KG1 (cell line): ENCODE data around the gene STARD3.

Experiments used
- DNase-seq: peaks from one replicate; lab custom pipeline; 2025; lab: John Stamatoyannopoulos, UW

Gene STARD3

GRCh38 chr17:39672522-39673334, 35.8 kb downstream of the STARD3 start:
- DNase-seq: no peak

GRCh38 chr17:39673335-39674081, 36.6 kb downstream of the STARD3 start:
- DNase-seq: no peak

GRCh38 chr17:39674179-39674578, 37.2 kb downstream of the STARD3 start:
- DNase-seq: no peak

- no peak for DNase-seq
Observed at GRCh38 chr17:39674702-39675389, 37.9 kb downstream of the STARD3 start.

DNA sequence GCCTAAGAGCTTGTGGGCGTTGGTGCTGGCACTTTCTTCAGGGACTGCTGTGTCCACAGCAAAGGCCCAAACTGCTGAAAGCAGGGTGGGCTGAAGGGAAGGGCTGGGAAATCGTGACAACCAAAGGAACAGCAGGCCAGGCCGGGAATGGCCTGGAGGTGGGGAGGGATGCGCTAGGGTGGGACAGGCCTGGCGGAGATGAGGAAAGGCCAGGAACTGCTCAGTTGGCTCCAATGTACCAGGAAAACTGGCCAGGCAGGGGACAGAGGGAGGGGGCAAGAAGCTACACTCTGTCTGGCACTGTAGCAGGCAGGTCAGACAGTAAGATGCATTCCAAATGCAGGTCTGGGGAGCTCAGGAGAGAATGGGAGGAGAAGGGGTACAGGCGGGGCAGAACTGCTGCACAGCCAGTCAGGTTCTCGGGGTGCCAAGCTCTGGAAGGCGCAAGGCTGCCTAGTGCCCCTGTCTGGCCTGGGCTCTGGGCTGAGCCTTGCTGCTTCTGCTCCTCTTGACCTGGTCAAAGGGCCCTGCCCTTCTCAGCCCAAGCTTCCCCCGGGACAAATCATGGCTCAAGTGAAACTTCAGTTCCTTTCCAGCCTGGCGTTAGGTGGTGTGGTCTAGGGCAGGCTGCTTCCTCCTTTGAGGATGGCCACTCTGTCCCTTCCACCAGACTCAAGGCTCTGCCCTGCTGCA, 38.6 kb downstream of the STARD3 start:
- DNase-seq: no peak

GRCh38 chr17:39676198-39676819, 39.4 kb downstream of the STARD3 start:
- DNase-seq: no peak

DNA sequence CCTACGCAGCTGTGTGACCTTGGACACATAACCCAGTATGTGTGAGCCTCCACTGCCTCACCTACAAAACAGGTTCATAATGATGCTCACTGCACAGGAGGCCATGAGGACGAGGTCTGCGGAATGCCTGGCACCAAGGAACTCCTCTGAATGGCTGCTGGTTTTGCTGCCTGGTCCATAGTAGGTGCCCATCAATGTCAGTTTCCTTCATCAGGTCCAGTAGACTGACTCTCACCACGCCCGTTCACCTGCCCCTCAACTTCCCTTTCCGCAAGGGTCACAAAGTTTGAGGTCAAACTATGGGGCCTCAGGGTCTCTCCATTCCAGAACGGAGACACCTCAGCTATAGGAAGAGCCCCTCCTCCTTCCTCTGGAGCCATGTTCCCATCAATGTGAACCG, 40.1 kb downstream of the STARD3 start:
- DNase-seq: no peak

GRCh38 chr17:39677542-39678339, 40.8 kb downstream of the STARD3 start:
- DNase-seq: no peak

DNA sequence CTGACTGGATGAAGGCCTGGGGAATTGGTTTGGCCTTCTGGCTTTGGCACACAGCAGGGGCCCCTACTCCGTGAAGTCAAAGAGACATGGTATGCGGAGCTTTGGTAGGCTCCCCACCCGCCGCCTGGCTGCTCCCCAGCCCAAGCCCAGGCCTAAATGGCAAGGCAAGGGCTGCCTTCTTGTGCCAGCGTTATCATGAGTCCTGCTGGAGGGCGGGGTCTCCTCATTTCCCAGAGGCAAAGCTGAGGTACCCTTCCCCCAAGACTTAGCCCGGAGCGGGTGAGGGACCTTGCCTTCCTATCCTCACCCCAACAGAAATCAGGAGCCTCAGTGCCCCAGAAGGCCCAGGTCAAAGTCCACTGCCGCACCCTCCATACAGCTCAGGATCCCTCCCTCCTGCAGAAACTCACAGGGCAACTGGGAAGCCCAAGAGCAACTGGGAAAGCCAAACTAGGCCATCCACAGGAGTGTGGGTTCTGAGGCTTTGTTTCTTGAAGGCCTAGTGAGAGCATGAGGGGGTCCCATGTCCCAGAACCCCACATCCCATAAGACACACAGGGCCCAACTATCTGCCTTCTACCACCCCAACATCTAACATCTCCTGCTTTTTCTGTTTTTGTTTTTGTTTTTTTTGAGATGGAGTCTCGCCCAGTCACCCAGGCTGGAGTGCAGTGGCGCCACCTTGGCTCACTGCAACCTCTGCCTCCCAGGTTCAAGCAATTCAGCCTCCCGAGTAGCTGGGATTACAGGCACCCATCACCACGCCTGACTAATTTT, 41.6 kb downstream of the STARD3 start:
- DNase-seq: no peak

DNA sequence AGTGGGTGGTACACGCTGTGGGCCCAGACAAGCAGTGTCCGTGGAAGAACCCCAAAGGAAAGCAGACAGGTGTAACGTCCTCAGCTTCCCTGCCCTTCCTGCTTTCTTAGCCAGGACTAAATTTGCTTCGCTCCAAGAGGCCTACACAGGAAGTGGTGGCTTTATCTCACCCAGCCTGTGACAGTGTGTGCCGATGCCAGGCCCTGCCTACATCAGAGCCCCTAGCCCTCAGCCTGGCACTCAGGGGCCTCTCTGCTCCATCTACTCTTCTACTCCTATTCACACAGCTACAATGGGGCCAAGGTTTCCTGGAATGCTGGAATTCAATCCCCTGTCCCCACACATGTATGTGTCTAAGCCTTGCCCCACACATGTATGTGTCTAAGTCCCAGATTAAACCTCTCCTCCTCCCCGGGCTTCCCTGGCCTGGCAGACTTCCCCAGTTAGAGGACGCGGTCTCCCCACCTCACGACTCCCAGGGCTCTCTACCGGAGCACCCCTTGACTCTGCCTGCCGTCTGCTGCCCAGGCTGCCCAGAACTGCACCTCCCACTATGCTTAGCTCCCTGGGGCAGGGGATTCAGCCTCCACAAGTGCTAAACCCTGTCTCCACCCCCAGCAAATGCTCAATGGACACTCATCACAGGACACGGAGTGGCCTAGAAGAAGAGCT, 42.7 kb downstream of the STARD3 start:
- no peak for DNase-seq

DNA sequence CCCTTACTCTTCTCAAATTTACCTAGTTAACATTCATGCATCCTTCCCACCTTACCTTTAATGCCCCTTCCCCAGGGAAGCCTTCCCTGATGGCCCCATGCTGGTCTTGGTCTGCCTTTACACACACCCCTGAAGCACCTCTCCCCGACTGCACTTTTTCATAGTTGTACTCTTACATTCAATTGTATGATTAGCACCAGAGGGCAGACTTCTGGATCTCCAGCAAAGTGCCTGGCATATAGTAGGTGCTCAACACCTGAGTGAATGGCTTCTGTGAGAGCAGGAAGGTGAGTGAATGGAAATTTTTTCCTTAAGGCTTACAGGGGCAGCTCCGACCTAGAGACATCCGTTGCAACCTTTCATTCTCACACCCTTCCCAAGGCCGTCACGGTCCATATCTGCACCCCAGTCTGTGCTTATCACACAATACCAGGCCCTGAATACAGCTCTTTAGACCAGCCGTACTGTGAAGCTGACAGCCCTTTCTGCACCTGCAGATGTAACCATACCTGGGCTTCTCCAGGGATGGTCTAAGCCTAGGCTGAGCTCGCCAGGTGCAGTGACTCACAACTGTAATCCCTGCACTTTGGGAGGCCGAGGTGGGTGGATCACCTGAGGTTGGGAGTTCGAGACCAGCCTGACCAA, 46.5 kb downstream of the STARD3 start:
- no peak for DNase-seq

DNA sequence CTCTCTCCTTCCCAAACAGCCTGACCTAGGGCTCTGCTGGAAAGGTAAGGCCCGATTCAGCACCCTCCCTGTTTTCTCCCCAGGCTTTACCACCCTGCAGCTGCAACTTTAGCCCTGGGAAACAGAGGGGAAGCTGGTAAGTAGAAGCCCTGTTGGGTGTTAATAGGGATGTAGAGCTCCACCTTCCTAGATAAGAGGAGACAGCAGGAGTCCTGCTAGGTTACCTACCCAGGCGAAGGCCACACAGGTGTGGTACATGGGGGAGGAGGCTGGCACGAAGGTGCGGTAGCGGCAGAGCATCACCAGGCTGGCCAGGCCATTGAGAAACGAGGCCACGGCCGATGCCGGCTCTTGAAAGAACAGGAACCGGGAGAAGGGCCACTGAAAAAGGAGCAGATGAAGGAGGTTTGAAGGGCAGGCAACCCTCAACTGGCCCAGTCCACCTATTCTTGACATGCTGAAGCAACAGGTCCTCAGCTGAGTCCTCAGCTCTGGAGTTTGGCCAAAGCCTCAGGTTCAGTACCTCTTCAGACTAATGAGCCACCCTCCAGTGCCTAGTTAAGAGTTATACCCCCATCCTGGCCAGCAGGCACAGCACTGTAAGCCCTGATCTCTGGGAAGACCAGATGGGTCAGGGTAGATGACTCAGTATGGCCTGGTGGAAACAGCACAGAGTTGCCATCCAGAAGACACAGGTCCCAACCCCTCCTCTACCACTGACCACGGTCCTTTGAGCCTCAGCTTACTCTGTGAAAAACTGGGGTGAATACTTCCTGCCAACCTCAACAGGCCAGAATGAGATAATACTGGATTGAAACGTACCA, 47.6 kb downstream of the STARD3 start:
- DNase-seq: no peak

- no peak for DNase-seq
Observed at GRCh38 chr17:39687101-39687545, 50.2 kb downstream of the STARD3 start.

DNA sequence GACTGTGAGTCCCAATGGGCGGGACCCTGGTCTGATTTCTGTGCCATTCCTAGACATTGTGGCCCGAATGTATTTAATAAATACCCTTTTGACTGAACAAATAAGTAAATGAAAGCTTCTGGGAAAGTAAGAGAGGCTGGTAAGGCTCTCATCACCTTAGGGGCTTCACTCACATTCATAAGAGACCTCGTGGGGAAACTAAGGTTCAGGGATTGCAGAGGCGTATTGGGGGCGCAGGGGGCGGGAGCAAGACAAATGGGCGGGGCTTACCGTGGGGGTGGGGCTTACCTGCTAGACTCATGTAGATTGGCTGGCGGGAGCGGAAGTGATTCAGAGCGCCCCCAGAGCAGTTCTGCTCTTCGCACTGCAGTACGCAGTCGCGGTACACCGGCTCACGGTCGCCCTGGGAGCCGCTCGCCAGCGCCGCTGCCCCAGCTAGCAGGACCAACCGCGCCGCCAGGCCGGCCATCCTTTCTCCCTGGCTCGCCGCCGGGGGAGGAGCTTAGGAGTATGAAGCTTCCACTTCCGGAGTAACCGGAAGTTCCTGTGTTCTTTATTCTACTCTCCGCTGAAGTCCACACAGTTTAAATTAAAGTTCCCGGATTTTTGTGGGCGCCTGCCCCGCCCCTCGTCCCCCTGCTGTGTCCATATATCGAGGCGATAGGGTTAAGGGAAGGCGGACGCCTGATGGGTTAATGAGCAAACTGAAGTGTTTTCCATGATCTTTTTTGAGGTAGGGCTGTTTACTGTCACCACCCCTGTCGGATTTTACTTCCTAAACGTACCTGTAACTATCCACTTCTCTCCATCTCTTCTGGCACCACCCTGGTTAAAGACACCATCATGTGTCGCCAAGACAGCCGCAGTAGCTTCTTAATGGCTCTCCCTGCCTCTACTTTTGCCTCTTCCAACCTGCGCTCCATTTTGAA, 50.9 kb downstream of the STARD3 start, which contains the start of gene PGAP3:
PGAP3 (minus strand) TSS at position 512 of the 929 bp plus-strand sequence; CDS start at position 469, 43 bp downstream.
- peak; percentile 87 for DNase-seq

GRCh38 chr17:39688475-39688835, 51.5 kb downstream of the STARD3 start:
- no peak for DNase-seq

GRCh38 chr17:39688945-39689344, 52.0 kb downstream of the STARD3 start:
- DNase-seq: no peak

GRCh38 chr17:39694593-39694992, 57.6 kb downstream of the STARD3 start:
- no peak for DNase-seq
